KBM-7 (cell line): Measurements from ENCODE around the gene GPBP1.
"Not testable (repeated sequence)": the region's sequence is repeated elsewhere in the genome, so short reads cannot be mapped to it uniquely, and the experiment has no call there.

ENCODE experiments used
- DNase-seq: peaks from one replicate; pipeline ENCODE4 v3.0.0-alpha.2; 2015
- in situ Hi-C: fragments of 300-500 bp; cut with MboI; formaldehyde crosslinking; loops from 2 replicates; pipeline ENCODE4 v1.14.3; 2020; ENCODE audit warnings: low sequenced_read_pairs, low pct_unique_long_range_greater_than_20kb, mixed read lengths

Gene GPBP1

DNA sequence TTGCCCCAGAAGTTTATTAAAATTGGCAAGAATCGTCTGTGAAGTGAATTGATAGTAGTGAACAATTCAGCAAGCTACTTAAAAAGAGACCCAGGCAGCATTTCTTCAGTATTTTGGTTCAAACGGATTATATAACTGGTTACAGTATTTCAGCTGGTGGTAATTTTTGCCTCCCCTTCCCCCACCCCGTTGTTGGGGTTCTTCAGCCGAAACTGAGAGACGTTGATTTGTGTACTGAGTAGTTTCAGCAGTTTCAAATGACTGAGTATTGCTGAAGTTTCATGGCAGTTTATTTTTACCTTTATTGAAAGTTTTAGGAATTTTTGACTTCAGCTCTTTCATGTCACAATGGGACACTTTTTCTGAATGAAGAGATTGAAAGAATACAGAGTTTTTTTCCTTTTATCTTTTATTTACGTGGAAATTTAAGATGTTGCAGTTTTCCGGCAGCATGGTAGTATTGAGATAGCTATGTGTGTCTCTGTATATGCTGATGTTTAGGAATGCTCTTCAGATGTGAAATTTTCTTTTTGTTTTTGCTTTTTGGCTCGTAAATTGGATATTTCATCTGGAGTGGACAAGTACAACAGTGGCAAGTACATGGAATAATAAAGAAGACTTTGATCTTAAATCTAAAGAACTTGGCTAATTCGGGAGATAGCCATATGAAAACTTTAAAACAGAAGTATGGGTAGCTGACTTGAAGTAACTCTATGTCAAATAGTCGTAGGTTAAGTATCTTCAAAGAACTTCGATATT lies 1.9 kb downstream of the GPBP1 start:
- DNase-seq, result peak; percentile 43
- in situ Hi-C loops, result no loop called here

DNA sequence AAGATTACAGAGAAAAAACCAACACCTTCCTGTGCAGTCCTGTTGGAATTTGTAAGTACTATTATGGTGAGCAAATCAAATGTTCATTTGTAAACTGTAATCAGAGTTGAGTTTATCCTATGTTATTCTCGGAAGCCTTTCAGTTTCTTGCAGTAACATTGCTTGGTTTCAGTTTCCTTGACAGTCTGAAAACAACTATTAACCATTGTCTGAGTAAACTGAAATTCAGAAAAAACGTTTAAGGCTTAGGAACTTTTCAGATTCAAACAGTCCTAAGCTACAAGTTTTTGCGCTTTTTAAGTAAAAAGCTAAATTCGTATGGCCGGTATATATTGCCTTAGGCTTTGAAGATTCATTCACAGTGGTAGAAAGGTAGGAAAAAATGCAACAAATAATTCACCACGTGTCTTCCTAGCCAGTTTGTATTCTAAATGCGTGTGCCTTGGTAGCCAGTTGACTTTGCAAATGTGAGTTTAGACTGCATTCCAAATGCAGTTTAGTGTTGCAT lies 2.5 kb downstream of the GPBP1 start:
- in situ Hi-C loops, result no loop called here
- DNase-seq, result peak; percentile 51

DNA sequence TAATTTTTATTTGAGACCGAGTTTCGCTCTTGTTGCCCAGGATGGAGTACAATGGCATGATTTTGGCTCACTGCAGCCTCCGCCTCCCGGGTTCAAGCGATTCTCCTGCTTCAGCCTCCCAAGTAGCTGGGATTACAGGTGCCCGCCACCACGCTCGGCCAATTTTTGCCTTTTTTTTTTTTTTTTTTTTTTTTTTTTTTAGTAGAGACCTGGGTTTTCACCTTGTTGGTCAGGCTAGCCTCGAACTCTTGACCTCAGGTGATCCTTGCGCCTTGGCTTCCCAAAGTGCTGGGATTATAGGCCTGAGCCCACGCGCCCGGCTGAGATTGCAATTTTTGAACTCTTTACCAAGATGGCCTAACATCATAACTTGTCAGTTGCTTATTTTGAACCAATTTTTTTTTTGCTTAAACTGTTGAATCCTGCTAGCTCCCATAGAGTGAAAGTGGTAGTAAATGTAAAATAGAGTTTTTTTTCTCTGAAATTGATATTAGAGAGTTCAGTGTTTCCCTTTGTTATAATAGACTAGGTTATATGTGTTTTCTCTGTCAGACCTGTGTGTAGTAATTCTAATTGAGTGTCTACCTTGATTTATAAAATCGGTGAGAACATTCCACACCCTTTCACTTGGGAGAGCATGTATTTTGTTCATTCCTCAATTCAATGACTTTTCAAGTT lies 3.8 kb downstream of the GPBP1 start:
- no peak for DNase-seq
- in situ Hi-C loops, result no loop called here

DNA sequence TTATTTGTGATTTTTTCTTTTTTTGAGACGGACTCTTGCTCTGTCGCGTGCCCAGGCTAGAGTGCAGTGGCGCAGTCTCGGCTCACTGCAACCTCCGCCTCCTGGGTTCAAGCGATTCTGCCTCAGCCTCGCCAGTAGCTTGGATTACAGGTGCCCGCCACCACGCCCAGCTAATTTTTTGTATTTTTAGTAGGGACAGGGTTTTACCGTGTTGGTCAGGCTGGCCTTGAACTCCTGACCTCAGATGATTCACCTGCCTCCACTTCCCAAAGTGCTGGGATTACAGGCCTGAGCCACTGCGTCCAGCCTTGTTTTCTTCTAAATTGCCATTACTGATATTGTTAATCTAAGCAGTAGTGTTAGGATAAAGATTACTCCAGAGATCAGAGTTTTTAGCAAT lies 4.4 kb downstream of the GPBP1 start:
- DNase-seq, in situ Hi-C loops: not testable (repeated sequence)

DNA sequence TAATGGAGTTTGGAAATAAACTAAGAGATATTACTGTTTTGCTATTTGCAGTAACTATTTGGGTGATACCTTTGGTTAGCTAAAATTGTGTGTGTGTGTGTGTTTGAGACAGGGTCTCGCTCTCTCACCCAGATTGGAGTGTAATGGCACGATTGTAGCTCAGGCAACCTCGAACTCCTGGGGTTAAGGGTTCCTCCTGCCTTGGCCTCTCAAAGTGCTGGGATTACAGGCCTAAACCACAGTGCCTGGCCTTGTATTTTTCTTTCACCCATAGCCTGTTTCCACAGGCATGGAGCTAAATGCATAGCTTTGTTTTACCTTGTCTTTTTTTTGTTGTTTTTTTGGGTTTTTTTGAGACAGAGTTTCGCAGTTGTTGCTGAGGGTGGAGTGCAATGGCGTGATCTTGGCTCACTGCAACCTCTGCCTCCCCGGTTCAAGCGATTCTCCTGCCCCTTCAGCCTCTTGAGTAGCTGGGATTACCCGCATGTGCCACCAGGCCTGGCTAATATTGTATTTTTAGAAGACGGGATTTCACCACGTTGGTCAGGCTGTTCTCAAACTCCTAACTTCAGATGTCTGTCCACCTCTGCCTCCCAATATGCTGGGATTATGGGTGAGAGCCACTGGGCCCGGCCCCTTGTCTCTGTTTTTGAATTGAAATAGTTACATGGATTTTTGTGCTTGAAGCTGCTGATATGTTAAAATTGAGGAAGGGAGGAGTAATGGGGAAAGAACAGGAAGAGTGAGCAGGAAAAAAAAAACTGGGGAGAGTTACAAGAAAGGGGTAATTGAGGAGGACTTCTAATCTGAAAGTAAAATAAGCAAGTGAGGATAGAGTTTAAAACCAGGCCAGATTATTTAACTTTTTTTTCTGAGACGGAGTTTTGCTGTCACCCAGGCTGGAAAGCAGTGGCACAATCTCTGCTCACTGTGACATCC lies 5.7 kb downstream of the GPBP1 start:
- no peak for DNase-seq
- in situ Hi-C loops, result no loop called here

DNA sequence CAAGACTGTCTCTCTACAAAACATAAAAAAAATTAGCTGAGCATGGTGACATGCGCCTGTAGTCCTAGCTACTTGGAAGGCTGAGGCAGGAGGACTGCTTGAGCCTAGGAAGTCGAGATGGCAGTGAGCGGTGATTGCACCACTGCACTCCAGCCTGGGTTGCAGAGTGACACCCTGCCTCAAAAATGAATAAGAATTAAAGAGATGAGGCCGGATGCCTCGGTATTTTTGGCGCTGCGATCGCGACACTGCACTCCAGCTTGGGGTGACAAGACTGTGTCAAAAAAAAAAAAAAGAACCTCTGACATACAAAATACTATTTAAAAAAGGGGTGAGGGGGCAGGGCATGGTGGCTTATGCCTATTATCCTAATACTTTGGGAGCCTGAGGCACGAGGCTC lies 7.3 kb downstream of the GPBP1 start:
- in situ Hi-C loops, result no loop called here
- DNase-seq, result no peak

DNA sequence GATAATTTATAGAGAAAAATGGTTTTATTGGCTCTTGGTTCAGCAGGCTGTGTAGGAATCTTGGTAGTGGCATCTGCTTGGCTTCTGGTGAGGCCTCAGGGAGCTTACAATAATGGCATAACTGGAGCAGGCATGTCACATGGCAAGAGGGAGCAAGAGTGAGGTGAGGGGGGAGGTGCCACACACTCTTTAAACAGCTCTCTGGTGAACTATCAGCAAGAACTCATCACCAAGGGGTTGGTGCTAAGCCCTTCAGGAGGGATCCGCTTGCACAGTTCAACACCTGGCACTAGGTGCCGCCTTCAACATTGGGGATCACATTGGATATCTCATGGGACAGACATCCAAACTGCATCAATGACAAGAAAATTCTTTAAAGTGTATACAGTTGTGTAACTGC lies 10.5 kb downstream of the GPBP1 start:
- no peak for DNase-seq
- in situ Hi-C loops, result no loop called here

DNA sequence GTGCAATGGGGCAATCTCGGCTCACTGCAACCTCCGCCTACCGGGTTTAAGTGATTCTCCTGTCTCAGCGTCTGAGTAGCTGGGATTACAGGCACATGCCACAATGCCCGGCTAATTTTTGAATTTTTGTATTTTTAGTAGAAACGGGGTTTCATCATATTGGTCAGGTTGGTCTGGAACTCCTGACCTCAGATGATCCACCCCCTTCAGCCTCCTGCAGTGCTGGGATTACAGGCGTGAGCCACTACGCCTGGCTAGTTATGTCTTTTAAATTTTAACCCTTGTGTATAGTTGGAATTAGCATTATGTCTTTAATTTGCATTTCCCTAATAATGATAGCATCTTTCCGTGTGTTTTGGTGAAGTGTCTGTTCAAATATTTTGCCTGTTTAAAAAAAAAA lies 11.5 kb downstream of the GPBP1 start:
- DNase-seq, result no peak
- in situ Hi-C loops, result no loop called here

DNA sequence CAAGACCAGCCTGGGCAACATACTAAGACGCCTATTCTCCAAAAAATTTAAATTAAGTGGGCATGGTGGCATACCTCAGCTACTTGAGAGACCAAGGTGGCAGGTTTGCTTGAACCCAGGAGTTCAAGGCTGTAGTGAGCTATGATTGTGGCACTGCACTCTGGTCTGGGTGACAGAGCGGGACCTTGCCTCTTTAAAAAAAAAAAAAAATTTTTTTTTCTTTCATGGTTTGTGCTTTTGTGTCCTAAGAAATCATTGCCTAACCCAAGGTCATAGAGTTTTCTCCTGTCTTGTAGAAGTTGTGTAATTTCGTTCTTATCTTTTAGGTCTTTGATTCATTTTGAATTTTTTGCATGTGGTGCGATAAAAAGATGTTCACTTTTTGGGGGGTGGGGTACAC lies 12.3 kb downstream of the GPBP1 start:
- DNase-seq, result no peak
- in situ Hi-C loops, result no loop called here

DNA sequence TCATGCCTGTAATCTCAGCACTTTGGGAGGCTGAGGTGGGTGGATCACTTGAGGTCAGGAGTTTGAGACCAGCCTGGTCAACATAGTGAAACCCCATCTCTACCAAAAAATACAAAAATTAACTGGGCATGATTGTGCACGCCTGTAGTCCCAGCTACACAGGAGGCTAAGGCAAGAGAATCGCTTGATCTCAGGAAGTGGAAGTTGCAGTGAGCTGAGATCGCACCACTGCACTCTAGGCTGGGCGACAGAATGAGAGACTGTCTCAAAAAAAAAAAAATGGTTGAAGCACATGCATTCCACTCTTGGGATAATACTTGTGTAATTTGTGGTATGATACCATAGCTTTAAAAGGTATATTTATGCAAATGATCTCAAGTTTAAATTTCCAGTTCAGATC lies 14.1 kb downstream of the GPBP1 start:
- peak; percentile 42 for DNase-seq

DNA sequence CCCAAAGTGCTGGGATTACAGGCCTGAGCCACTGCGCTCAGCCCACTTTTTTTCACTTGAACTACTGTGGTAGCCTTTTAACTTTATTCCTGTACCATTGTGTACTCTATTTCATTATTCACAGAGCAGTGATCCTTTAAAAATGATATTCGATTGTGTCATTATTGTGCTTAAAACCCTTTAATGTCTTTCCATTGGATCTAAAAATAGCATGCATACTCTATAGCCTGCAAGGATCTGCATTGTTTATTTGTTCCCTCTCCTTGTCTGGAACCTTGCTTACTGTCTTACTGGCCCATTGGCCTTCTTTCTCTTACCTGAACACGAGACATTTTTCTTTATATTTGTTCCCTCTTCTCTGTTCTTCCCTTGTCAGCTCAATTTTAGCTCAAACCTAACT lies 15.7 kb downstream of the GPBP1 start:
- in situ Hi-C loops, result no loop called here
- no peak for DNase-seq

More for the DNA sequence above, 14.1 kb downstream of the GPBP1 start:
- in situ Hi-C loops, result not testable (repeated sequence)

DNA sequence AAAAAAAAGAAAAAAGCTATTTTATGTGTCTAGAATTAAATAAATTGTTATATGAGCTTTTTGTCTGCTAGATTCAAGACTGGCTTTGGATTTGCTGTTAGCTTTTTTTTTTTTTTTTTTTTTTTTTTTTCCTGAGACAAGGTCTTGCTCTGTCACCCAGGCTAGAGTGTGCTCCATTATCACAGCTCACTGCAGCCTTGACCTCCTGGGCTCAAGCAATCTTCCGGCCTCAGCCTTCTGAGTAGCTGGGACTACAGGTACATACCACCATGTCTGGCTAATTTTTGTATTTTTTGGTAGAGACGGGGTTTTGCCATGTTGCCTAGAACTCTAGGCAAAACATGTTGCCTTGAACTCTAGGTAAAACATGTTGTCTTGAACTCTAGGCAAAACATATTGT lies 16.7 kb downstream of the GPBP1 start:
- in situ Hi-C loops, result no loop called here

DNA sequence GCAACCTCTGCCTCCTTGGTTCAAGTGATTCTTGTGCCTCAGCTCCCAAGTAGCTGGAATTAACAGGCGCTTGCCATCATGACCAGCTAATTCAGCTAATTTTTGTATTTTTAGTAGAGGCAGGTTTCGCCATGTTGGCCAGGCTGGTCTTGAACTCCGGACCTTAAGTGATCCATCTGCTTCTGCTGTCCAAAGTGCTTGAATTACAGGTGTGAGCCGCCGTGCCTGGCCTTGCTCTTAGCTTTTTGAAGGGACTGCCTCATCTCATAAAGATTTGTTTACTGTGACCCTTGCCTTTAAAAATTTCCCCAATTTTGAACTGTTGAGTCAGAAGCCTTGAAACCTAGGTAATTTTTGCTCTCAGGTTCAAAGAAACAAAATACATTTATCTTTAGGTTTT lies 17.3 kb downstream of the GPBP1 start:
- in situ Hi-C loops, result no loop called here
- DNase-seq, result no peak

More for the DNA sequence above, 16.7 kb downstream of the GPBP1 start:
- DNase-seq, result no peak

DNA sequence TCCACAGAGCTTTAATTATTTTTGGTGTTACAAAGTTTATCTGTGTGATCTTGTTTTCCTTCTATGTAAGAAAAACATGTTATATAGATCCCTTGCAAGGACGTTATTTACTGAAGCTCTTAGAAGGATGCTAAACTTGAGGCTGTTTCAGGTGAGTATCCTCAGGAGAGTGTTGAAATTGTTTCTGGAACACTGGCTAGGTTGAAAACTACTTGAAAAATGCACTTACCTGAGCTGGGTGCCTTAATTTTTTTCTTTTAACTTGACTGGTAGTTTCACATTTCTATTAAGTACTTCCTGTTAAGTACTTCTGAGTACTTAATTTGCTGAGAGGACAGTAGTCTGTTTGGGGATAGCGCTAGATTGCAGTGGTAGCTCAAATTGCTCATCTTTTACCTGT lies 18.1 kb downstream of the GPBP1 start:
- DNase-seq, result no peak
- in situ Hi-C loops, result no loop called here

DNA sequence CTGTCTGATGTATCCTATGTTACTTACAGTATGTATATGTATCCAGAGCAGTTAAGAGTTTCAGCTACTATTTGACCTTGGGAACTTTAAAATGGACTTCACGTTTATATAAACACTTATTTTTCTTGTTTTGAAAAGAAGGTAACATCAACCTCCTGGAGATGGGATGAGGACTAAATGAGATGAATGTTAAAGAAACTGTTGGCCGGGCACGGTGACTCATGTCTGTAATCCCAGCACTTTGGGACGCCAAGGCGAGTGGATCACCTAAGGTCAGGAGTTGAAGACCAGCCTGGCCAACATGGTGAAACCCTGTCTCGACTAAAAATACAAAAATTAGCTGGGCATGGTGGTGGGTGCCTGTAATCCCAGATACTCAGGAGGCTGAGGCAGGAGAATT lies 19.0 kb downstream of the GPBP1 start:
- DNase-seq, in situ Hi-C loops: not testable (repeated sequence)

DNA sequence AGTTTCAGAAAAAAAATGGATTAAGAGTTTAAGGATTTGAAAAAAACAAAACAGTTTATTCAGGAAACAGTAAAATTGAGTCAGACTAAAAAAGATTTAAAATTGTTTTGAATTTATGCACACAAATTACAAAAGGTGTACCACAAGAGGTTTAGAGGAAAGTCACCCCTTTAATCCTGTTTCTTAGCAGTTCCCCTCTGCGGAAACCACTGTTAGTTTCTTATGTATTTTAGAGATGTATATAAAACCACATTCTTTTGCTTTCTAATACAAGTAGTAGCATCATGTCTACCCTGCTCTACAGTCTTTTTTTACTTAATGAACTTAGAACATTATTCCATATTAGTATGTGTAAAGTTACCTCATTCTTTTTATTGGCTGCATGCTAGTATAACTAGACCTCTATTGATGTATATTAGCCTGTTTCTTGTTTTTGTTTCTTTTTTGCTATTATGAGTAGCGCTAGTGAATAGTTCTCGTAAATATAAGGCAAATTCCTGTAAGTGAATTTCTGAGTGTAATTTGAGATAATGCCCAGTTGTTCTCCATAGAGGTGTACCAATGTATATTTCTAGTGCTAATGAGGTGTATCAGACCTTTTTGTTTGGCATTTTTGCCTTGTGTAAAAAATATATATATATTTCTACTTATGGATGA lies 20.0 kb downstream of the GPBP1 start:
- no peak for DNase-seq
- in situ Hi-C loops, result no loop called here

DNA sequence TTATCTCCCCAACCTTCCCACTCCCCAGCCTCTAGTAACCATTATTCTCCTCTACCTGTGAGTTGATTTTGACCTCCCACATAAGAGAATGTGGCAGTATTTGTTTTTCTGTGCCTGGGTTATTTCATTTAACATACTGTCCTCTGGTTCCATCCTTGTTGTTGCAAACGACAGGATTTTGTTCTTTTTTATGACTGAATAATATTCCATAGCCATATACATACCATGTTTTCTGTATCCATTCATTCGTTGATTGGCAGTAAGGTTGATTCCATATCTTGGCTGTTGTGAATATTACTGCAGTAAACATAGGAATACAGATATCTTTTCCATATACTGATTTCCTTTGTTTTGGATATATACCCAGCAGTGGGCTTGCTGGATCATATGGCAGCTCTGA lies 20.8 kb downstream of the GPBP1 start:
- in situ Hi-C loops, result no loop called here
- DNase-seq, result no peak

DNA sequence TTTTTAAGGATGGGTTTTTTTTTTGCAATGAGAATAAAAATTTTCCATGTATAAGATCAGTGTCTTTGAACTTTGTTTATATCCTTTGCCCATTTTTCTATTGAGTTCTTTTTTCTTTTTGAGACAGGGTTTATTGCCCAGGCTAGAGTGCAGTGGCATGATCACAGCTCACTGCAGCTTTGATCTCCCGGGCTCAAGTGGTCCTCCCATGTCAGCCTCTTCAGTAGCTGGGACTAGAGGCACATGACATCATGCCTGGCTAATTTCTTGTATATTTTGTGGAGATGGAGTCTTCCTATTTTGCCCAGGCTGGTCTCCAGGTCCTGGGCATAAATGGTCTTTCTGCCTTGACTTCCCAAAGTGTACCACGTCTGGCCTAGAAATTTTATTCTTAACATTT lies 21.2 kb downstream of the GPBP1 start:
- in situ Hi-C loops, result no loop called here
- no peak for DNase-seq

DNA sequence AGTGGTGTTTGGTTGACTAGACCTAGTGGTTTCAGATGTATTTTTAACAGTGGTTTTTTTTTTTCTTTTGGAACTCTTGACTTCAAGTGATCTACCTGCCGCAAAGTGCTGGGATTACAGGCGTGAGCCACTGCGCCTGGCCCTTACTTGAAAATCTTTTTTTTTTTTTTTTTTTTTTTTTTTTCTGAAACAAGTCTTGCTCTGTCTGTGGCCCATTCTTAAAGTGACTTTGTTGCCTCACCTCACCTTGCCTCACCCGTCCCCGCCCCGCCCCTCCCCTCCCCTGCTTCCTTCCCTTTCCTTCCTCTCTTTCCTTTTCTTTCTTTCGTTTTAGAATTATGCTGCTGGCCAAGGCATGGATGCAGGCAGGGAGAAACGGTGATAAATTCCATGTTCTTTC lies 26.0 kb downstream of the GPBP1 start:
- in situ Hi-C loops, result no loop called here
- DNase-seq, result peak; percentile 52
